IMR-90 (cell line): ENCODE measurements around the gene EPHA6.

ENCODE experiments used
- CTCF ChIP-seq: conservative IDR thresholded peaks from 2 replicates; pipeline ENCODE4 v1.5.1; 2012; ENCODE audit warnings: mild to moderate bottlenecking, low read depth, low read length, improper control_type of control experiment
- MAFK ChIP-seq: IDR thresholded peaks from 2 replicates; pipeline ENCODE4 v1.6.1; 2012; ENCODE audit warnings: low read depth, low read length, improper control_type of control experiment
- MAZ ChIP-seq: IDR thresholded peaks from 2 replicates; pipeline ENCODE4 v1.6.1; 2012; ENCODE audit warnings: low read depth, mild to moderate bottlenecking, low read length, improper control_type of control experiment, moderate library complexity, borderline replicate concordance
- MXI1 ChIP-seq: IDR thresholded peaks from 2 replicates; pipeline ENCODE4 v1.6.1; 2012; ENCODE audit warnings: low read depth, mild to moderate bottlenecking, low read length, moderate library complexity, borderline replicate concordance
- NFE2L2 ChIP-seq: fragments of 150-350 bp; IDR thresholded peaks from 2 replicates; pipeline ENCODE4 v1.6.1; 2016; ENCODE audit warnings: low read depth, mild to moderate bottlenecking, low read length
- POLR2A ChIP-seq: IDR thresholded peaks from 2 replicates; pipeline ENCODE4 v1.6.1; 2012; ENCODE audit warnings: mild to moderate bottlenecking, low read depth, low read length
- RAD21 ChIP-seq: IDR thresholded peaks from 2 replicates; pipeline ENCODE4 v1.6.1; 2012; ENCODE audit warnings: low read length, improper control_type of control experiment
- SMC3 ChIP-seq: fragments of 150-350 bp; IDR thresholded peaks from 2 replicates; pipeline ENCODE4 v1.6.1; 2016; ENCODE audit warnings: low read depth, mild to moderate bottlenecking, antibody characterized with exemption, low read length, moderate library complexity

- TF ChIP-seq POLR2A (no peak), MXI1 (no peak), NFE2L2 (no peak), RAD21 (no peak), CTCF (no peak), MAZ (no peak), MAFK (no peak), SMC3 (no peak)
Measured at GRCh38 chr3:97228966-97229365, 414.6 kb downstream of the EPHA6 start.
